H1 (cell line): ENCODE data around the gene H2AZ1. TPM values are rescaled to one million over a fixed set of nuclear protein-coding genes. Genes with fewer than 3 reads are reported as not detected.

Source experiments
- CTCF ChIA-PET: fragments of 300-600 bp; sonication (Branson Sonifier 250); formaldehyde crosslinking; loops from one replicate; lab custom pipeline; 2021; ENCODE audit not compliant: partially characterized antibody; lab: Charles Lee
- POLR2A ChIA-PET: fragments of 300-600 bp; sonication (Branson Sonifier 250); formaldehyde crosslinking; loops from one replicate; lab custom pipeline; 2021; ENCODE audit warnings: inconsistent platforms; ENCODE audit not compliant: partially characterized antibody; lab: Charles Lee
- DNase-seq, 2 experiments: peaks; one replicate each; pipeline versions ENCODE4 v3.0.0 to v3.0.0-alpha.2; 2010 to 2022; ENCODE audit warnings: low spot score in 2 of 2, low read depth in 1 of 2, mixed read lengths in 1 of 2
- FAIRE-seq: peaks from 2 replicates; lab custom pipeline; 2011; peaks lifted over from hg19 to GRCh38; lab: Jason Lieb, UNC
- H2AFZ ChIP-seq: 2 replicates; pipeline ENCODE4 v1.8.1; 2012; ENCODE audit warnings: low read length, inconsistent platforms
- H2AK5ac ChIP-seq: 2 replicates; pipeline ENCODE4 v1.6.1; 2013; ENCODE audit warnings: low read depth, low read length
- H2BK120ac ChIP-seq: replicated peaks from 2 replicates; pipeline ENCODE3; 2013; ENCODE audit warnings: low read depth, low read length, inconsistent platforms
- H2BK12ac ChIP-seq: 2 replicates; pipeline ENCODE4 v1.6.1; 2013; ENCODE audit warnings: low read depth, low read length
- H2BK15ac ChIP-seq: 2 replicates; pipeline ENCODE4 v1.6.1; 2013; ENCODE audit warnings: low read length
- H2BK20ac ChIP-seq: 2 replicates; pipeline ENCODE4 v1.6.1; 2013; ENCODE audit warnings: low read length
- H2BK5ac ChIP-seq: 2 replicates; pipeline ENCODE4 v1.6.1; 2013; ENCODE audit warnings: low read depth, low read length
- H3K14ac ChIP-seq: 2 replicates; pipeline ENCODE4 v1.6.1; 2013; ENCODE audit warnings: inconsistent platforms; ENCODE audit not compliant: insufficient read length
- H3K18ac ChIP-seq: 2 replicates; pipeline ENCODE4 v1.6.1; 2013; ENCODE audit warnings: low read length; ENCODE audit errors: extremely low read depth
- H3K23ac ChIP-seq: 2 replicates; pipeline ENCODE4 v1.6.1; 2013; ENCODE audit warnings: inconsistent platforms; ENCODE audit not compliant: insufficient read length
- H3K23me2 ChIP-seq: 2 replicates; pipeline ENCODE4 v1.6.1; 2013; ENCODE audit warnings: low read depth, low read length
- H3K27ac ChIP-seq: 2 replicates; pipeline ENCODE4 v1.6.1; 2011; ENCODE audit warnings: low read depth, low read length, inconsistent platforms
- H3K27me3 ChIP-seq, 4 experiments: replicated peaks in 1 of 4; 1 replicate in 1 of 4; 2 replicates in 3 of 4; pipeline versions ENCODE4 v1.6.1 to v1.8.1; 2011 to 2013; ENCODE audit warnings: low read length in 3 of 4, mild to moderate bottlenecking in 3 of 4, inconsistent platforms in 2 of 4, mixed read lengths in 2 of 4, moderate library complexity in 1 of 4; ENCODE audit not compliant: control insufficient read depth in 3 of 4, insufficient read depth in 3 of 4; ENCODE audit errors: extremely low read depth in 1 of 4
- H3K36me3 ChIP-seq, 4 experiments: 2 replicates each; pipeline versions ENCODE4 v1.6.1 to v1.8.1; 2011 to 2013; ENCODE audit warnings: mild to moderate bottlenecking in 4 of 4, low read length in 3 of 4, moderate library complexity in 2 of 4, control low read depth in 1 of 4, inconsistent platforms in 1 of 4; ENCODE audit not compliant: insufficient read depth in 4 of 4, control insufficient read depth in 2 of 4
- H3K4ac ChIP-seq: replicated peaks from 2 replicates; pipeline ENCODE3; 2013; ENCODE audit warnings: low read length, low read depth, mixed read lengths, inconsistent platforms; ENCODE audit not compliant: insufficient read length
- H3K4me1 ChIP-seq, 4 experiments: replicated peaks in 1 of 4; 1 replicate in 1 of 4; 2 replicates in 3 of 4; pipeline versions ENCODE4 v1.6.1 to v1.8.1; 2011 to 2013; ENCODE audit warnings: low read length in 3 of 4, inconsistent platforms in 2 of 4, mixed read lengths in 1 of 4; ENCODE audit not compliant: insufficient read depth in 4 of 4, control insufficient read depth in 3 of 4
- H3K4me2 ChIP-seq, 2 experiments: 2 replicates each; pipeline versions ENCODE4 v1.6.1 to v1.8.1; 2011 to 2013; ENCODE audit warnings: low read depth in 2 of 2, low read length in 2 of 2, control low read depth in 1 of 2, inconsistent platforms in 1 of 2, mild to moderate bottlenecking in 1 of 2; ENCODE audit not compliant: insufficient read depth in 1 of 2
- H3K4me3 ChIP-seq, 4 experiments: fragments of 200-600, 300-600 bp in 1 of 4; sonication (generic), shearing (Covaris generic), sonication (Bioruptor Twin) in 1 of 4; 2 replicates each; pipeline versions ENCODE4 v1.5.1 to v1.8.1; 2011 to 2016; ENCODE audit warnings: low read length in 4 of 4, low read depth in 3 of 4, control low read depth in 2 of 4, inconsistent platforms in 2 of 4, mild to moderate bottlenecking in 2 of 4, mixed read lengths in 1 of 4, moderate library complexity in 1 of 4; ENCODE audit not compliant: insufficient read depth in 2 of 4; ENCODE audit errors: extremely low read depth in 1 of 4
- H3K56ac ChIP-seq: replicated peaks from 2 replicates; pipeline ENCODE3; 2013; ENCODE audit warnings: low read depth, mild to moderate bottlenecking, mixed read lengths, low read length, inconsistent platforms; ENCODE audit not compliant: insufficient read length
- H3K79me1 ChIP-seq: 2 replicates; pipeline ENCODE4 v1.6.1; 2013; ENCODE audit warnings: low read depth, low read length, control low read depth
- H3K79me2 ChIP-seq, 2 experiments: 2 replicates each; pipeline versions ENCODE4 v1.6.1 to v1.8.1; 2012 to 2013; ENCODE audit warnings: low read length in 2 of 2, mild to moderate bottlenecking in 2 of 2, inconsistent platforms in 1 of 2; ENCODE audit not compliant: insufficient read depth in 2 of 2, control insufficient read depth in 1 of 2
- H3K9ac ChIP-seq, 4 experiments: replicated peaks in 1 of 4; 1 replicate in 1 of 4; 2 replicates in 3 of 4; pipeline versions ENCODE4 v1.6.1 to v1.8.1; 2011 to 2013; ENCODE audit warnings: low read depth in 3 of 4, low read length in 3 of 4, control low read depth in 2 of 4, mild to moderate bottlenecking in 2 of 4, moderate library complexity in 2 of 4, inconsistent platforms in 1 of 4; ENCODE audit errors: extremely low read depth in 1 of 4
- H3K9me3 ChIP-seq, 2 experiments: 2 replicates each; pipeline versions ENCODE4 v1.6.1 to v1.8.1; 2012 to 2013; ENCODE audit warnings: mild to moderate bottlenecking in 2 of 2, moderate library complexity in 2 of 2, control low read depth in 1 of 2, inconsistent platforms in 1 of 2, low read depth in 1 of 2, low read length in 1 of 2, mixed read lengths in 1 of 2; ENCODE audit not compliant: insufficient read depth in 2 of 2
- H4K20me1 ChIP-seq, 2 experiments: replicated peaks in 1 of 2; 2 replicates each; pipeline versions ENCODE3 to v1.8.1; 2011 to 2013; ENCODE audit warnings: inconsistent platforms in 2 of 2, low read length in 2 of 2, mild to moderate bottlenecking in 1 of 2; ENCODE audit not compliant: insufficient read depth in 2 of 2, control insufficient read depth in 1 of 2
- H4K5ac ChIP-seq: 2 replicates; pipeline ENCODE4 v1.6.1; 2013; ENCODE audit warnings: low read length, low read depth, mixed read lengths, inconsistent platforms; ENCODE audit not compliant: insufficient read length
- H4K8ac ChIP-seq: 2 replicates; pipeline ENCODE4 v1.8.0; 2013; ENCODE audit warnings: mild to moderate bottlenecking, moderate library complexity, low read length, inconsistent platforms; ENCODE audit not compliant: insufficient read depth; ENCODE audit errors: extremely low read depth
- H4K91ac ChIP-seq: replicated peaks from 2 replicates; pipeline ENCODE3; 2013; ENCODE audit warnings: low read length, mixed read lengths, inconsistent platforms; ENCODE audit not compliant: insufficient read length
- CBX5 ChIP-seq: fragments of 300-800, 300-1000 bp; sonication (generic); IDR thresholded peaks from 2 replicates; pipeline ENCODE4 v1.7.1; 2016; ENCODE audit warnings: antibody characterized with exemption, low read length, low read depth
- CBX8 ChIP-seq: fragments of 300-800, 300-1000 bp; sonication (generic); IDR thresholded peaks from 2 replicates; pipeline ENCODE4 v1.7.1; 2016; ENCODE audit warnings: low read depth, low read length, borderline replicate concordance
- EGR1 ChIP-seq: IDR thresholded peaks from 2 replicates; pipeline ENCODE4 v1.6.1; 2011; ENCODE audit warnings: low read depth, low read length, borderline replicate concordance
- RNF2 ChIP-seq: fragments of 200-900, 300-1000 bp; sonication (generic); IDR thresholded peaks from 2 replicates; pipeline ENCODE4 v1.7.1; 2016; ENCODE audit warnings: borderline replicate concordance, low read depth, mild to moderate bottlenecking, antibody characterized with exemption, low read length; ENCODE audit not compliant: poor library complexity, severe bottlenecking; ENCODE audit errors: missing control alignments
- SP4 ChIP-seq: IDR thresholded peaks from 2 replicates; pipeline ENCODE4 v1.6.1; 2012; ENCODE audit warnings: low read length, inconsistent platforms
- YY1 ChIP-seq: IDR thresholded peaks from 2 replicates; pipeline ENCODE4 v1.6.1; 2011; ENCODE audit warnings: low read depth, mild to moderate bottlenecking, low read length
- ZNF274 ChIP-seq: IDR thresholded peaks from 2 replicates; pipeline ENCODE4 v1.7.0; 2012; ENCODE audit warnings: low read length, borderline replicate concordance; ENCODE audit errors: extremely low read depth
- WGBS, 2 experiments: shearing (Covaris generic) in 1 of 2; methylation state at CpG; one replicate each; pipeline versions ENCODE4 v1.1.6 to v1.1.7; 2013 to 2015; ENCODE audit warnings: low lambda C conversion rate in 2 of 2, mixed read lengths in 2 of 2, inconsistent platforms in 1 of 2, low coverage in 1 of 2, missing lambda C conversion rate in 1 of 2; ENCODE audit not compliant: insufficient replicate concordance in 2 of 2, insufficient coverage in 1 of 2, insufficient read length in 1 of 2; ENCODE audit errors: extremely low coverage in 1 of 2, missing lambda C conversion rate in 1 of 2; 5-methylcytosine and 5-hydroxymethylcytosine counted together
- polyA plus RNA-seq, 7 experiments: library from polyadenylated mRNA; depleted of rRNA in 3 of 7; stranded (reverse) in 5 of 7; unstranded in 2 of 7; fragments of >200 nt in 5 of 7; fragments of 200-250 nt in 2 of 7; gene quantifications; 1 replicate in 5 of 7; 2 replicates in 1 of 7; 4 replicates in 1 of 7; pipeline versions ENCODE4 v1.2.1 to v1.2.3, GENCODE V29; 2011 to 2013; ENCODE audit warnings: missing spikeins in 2 of 7, mixed read lengths in 2 of 7
- total RNA-seq: library from RNA; stranded (reverse); fragmentation: NEBNext Ultra II Directional; extraction: Animal tissue kit (Norgen Biotek cat#: 25700); gene quantifications from 2 replicates; pipeline ENCODE4 v1.2.1, GENCODE V29; 2021
- TF ChIP-seq, protein P1 (sequence below): IDR thresholded peaks from 2 replicates; pipeline ENCODE4 v1.6.1; 2012; ENCODE audit warnings: low read length, inconsistent platforms
- TF ChIP-seq, protein P2 (sequence below): IDR thresholded peaks from 2 replicates; pipeline ENCODE4 v1.6.1; 2012; ENCODE audit warnings: inconsistent platforms

Gene H2AZ1
- total and polyA plus RNA-seq, 2 of the 8 experiments (the other 6 are each of a cell fraction or from before 2014, with no cell fraction given) = 831 to 898 TPM

DNA sequence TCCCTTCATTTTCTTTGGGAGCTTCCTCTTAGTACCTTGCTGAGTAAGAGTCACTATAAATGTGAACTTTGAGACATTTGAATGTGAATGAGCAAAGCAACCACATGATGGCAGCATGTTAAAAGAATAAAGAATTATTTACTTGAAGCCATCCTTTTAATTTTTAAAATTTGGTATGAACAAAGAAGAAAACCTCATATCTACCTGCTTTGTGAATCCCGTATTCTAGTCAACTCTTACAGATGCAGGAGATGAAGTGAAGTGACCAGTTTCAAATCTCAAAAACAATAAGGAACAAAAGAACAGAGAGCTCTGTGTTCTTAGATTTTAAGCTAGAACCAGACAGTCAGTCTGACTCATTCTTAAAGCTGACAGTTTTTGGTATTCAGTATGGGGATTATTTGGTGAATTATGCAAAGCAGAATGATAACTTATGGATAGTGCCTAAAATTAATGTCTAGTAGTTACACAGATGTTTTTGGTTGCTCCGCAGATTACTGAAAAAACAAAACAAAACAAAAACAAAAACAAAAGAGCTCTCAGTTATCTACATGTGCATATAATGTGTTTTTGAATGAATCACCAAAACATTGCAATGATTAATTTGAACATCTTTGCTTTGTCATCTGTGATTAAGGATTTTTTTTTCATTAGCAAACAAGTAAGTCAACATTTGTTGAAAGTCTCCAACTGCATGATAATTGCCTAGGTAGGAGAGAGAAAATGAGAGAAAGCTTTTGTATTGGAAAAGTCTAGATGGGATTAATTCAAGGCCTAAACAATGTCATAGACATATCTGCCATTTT, 48.2 kb upstream of the H2AZ1 start:
- Histone ChIP-seq H3K4me3 (no peak overlapping the region), H2BK12ac (no peak overlapping the region), H3K23me2 (no peaks in the 10 kb centered on the region), H3K27me3 (no peaks in the 10 kb centered on the region), H3K56ac (no peak overlapping the region), H3K36me3 (no peaks in the 10 kb centered on the region), H3K18ac (no peak overlapping the region), H3K79me1 (no peaks in the 10 kb centered on the region), H4K5ac (no peak overlapping the region), H3K27ac (no peak overlapping the region), H2BK5ac (no peak overlapping the region), H3K9ac (no peak overlapping the region), H2BK120ac (no peak overlapping the region), H3K79me2 (no peaks in the 10 kb centered on the region), H4K91ac (no peak overlapping the region), H3K4me2 (no peak overlapping the region), H2BK20ac (no peak overlapping the region), H2BK15ac (no peak overlapping the region), H3K14ac (no peak overlapping the region), H2AK5ac (no peak overlapping the region), H2AFZ (no peak overlapping the region), H3K23ac (no peak overlapping the region), H3K9me3 (no peaks in the 10 kb centered on the region), H4K8ac (no peak overlapping the region), H3K4ac (no peak overlapping the region), H4K20me1 (no peaks in the 10 kb centered on the region), H3K4me1 (no peaks in the 10 kb centered on the region)
- CTCF ChIA-PET = interaction anchor here (0.6 to 2.8 kb wide), 37 partner anchors 10 to 500 kb away, joined by 3 to 19 read pairs (median 5); no protein-coding TSS in a partner anchor
- FAIRE-seq (no peak), DNase-seq (no peak)
- POLR2A ChIA-PET = interaction anchor here (2.3 kb wide), 1 partner anchor 50 kb away, joined by 10 read pairs; no protein-coding TSS in a partner anchor
- WGBS, 2 experiments = 83% methylated on average over 2 of the region's 2 CpGs; no CpG with 5 or more reads in 1 of the 2 experiments
- TF ChIP-seq EGR1 = no peak
- TF ChIP-seq SP4 = no peak
- no peak for TF ChIP-seq CBX8
- TF ChIP-seq YY1 = no peak
- TF ChIP-seq RNF2 = no peak
- TF ChIP-seq, protein P1, sequence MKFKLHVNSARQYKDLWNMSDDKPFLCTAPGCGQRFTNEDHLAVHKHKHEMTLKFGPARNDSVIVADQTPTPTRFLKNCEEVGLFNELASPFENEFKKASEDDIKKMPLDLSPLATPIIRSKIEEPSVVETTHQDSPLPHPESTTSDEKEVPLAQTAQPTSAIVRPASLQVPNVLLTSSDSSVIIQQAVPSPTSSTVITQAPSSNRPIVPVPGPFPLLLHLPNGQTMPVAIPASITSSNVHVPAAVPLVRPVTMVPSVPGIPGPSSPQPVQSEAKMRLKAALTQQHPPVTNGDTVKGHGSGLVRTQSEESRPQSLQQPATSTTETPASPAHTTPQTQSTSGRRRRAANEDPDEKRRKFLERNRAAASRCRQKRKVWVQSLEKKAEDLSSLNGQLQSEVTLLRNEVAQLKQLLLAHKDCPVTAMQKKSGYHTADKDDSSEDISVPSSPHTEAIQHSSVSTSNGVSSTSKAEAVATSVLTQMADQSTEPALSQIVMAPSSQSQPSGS = no peak
- no peak for TF ChIP-seq ZNF274
- TF ChIP-seq, protein P2, sequence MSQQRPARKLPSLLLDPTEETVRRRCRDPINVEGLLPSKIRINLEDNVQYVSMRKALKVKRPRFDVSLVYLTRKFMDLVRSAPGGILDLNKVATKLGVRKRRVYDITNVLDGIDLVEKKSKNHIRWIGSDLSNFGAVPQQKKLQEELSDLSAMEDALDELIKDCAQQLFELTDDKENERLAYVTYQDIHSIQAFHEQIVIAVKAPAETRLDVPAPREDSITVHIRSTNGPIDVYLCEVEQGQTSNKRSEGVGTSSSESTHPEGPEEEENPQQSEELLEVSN = no peak
- TF ChIP-seq CBX5 = no peak
